ENCODE measurements around the gene CABCOCO1. TPM values are rescaled to one million over a fixed set of nuclear protein-coding genes. Genes with fewer than 3 reads are reported as not detected.

The CABCOCO1 gene
- polyA plus RNA-seq, 1 donor: 1.8 TPM

- H3K27ac ChIP-seq (ENCODE audit: low read length): peak overlapping the region; percentile 15
These were observed 131.3 kb downstream of the CABCOCO1 start for GRCh38 chr10:61793760-61794703.

GRCh38 chr10:61795147-61795546 is 132.4 kb downstream of the CABCOCO1 start:
- H3K9me3 ChIP-seq (ENCODE audit: control insufficient read depth, low read depth, low read length): no peaks in the 10 kb centered on the region
- no peak for DNase-seq
- no peaks in the 10 kb centered on the region for H3K27me3 ChIP-seq (ENCODE audit: control insufficient read depth, insufficient read depth, low read length)
- H3K27ac ChIP-seq (ENCODE audit: low read length): no peak overlapping the region
- WGBS (ENCODE audit: insufficient coverage, low lambda C conversion rate): 100% methylated on average over 2 of the region's 2 CpGs
- no peaks in the 10 kb centered on the region for H3K36me3 ChIP-seq (ENCODE audit: control insufficient read depth, insufficient read depth, low read length)
- no peak overlapping the region for H3K4me3 ChIP-seq (ENCODE audit: low read length)
- H3K4me1 ChIP-seq (ENCODE audit: control insufficient read depth, insufficient read depth, low read length): no peaks in the 10 kb centered on the region

More at GRCh38 chr10:61793760-61794703, 131.3 kb downstream of the CABCOCO1 start:
- H3K4me1 ChIP-seq (ENCODE audit: control insufficient read depth, insufficient read depth, low read length): no peaks in the 10 kb centered on the region
- DNase-seq: peak in 1 of 2 donors; percentile 31
- H3K9me3 ChIP-seq (ENCODE audit: control insufficient read depth, low read depth, low read length): no peaks in the 10 kb centered on the region
- no peaks in the 10 kb centered on the region for H3K36me3 ChIP-seq (ENCODE audit: control insufficient read depth, insufficient read depth, low read length)
- no CpG with 5 or more reads among the region's 5 CpGs for WGBS (ENCODE audit: insufficient coverage, low lambda C conversion rate)
- H3K4me3 ChIP-seq (ENCODE audit: low read length): no peak overlapping the region
- H3K27me3 ChIP-seq (ENCODE audit: control insufficient read depth, insufficient read depth, low read length): no peaks in the 10 kb centered on the region

DNA sequence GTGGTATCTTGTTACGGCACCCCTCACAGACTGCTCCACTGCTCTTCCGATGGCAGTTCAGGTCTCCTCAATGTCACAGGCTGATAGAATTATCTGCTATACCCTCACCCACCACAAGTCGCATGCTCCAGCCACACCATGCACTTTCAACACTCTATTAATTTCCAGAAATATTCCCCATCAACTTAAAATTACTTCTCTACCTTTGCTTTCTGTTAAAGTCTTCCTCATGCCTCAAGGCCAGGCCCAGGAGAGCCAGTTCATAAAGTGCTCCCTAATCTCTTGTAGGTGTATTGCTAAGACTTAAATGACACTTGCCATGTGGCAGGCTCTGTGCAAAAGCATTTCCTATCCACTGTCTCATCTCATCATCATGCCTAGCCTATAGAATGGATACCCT is 132.8 kb downstream of the CABCOCO1 start:
- H3K27ac ChIP-seq (ENCODE audit: low read length): no peak overlapping the region
- no peaks in the 10 kb centered on the region for H3K27me3 ChIP-seq (ENCODE audit: control insufficient read depth, insufficient read depth, low read length)
- H3K4me1 ChIP-seq (ENCODE audit: control insufficient read depth, insufficient read depth, low read length): no peaks in the 10 kb centered on the region
- DNase-seq: no peak
- no peak overlapping the region for H3K4me3 ChIP-seq (ENCODE audit: low read length)
- H3K36me3 ChIP-seq (ENCODE audit: control insufficient read depth, insufficient read depth, low read length): no peaks in the 10 kb centered on the region
- WGBS (ENCODE audit: insufficient coverage, low lambda C conversion rate): no CpG with 5 or more reads among the region's 3 CpGs
- no peaks in the 10 kb centered on the region for H3K9me3 ChIP-seq (ENCODE audit: control insufficient read depth, low read depth, low read length)

GRCh38 chr10:61796785-61797184 is 134.1 kb downstream of the CABCOCO1 start:
- H3K4me1 ChIP-seq (ENCODE audit: control insufficient read depth, insufficient read depth, low read length): no peaks in the 10 kb centered on the region
- DNase-seq: no peak
- WGBS (ENCODE audit: insufficient coverage, low lambda C conversion rate): no CpG with 5 or more reads among the region's 1 CpG
- no peaks in the 10 kb centered on the region for H3K27me3 ChIP-seq (ENCODE audit: control insufficient read depth, insufficient read depth, low read length)
- no peak overlapping the region for H3K27ac ChIP-seq (ENCODE audit: low read length)
- H3K4me3 ChIP-seq (ENCODE audit: low read length): no peak overlapping the region
- no peaks in the 10 kb centered on the region for H3K9me3 ChIP-seq (ENCODE audit: control insufficient read depth, low read depth, low read length)
- no peaks in the 10 kb centered on the region for H3K36me3 ChIP-seq (ENCODE audit: control insufficient read depth, insufficient read depth, low read length)

- H3K36me3 ChIP-seq (ENCODE audit: control insufficient read depth, insufficient read depth, low read length): no peaks in the 10 kb centered on the region
- WGBS (ENCODE audit: insufficient coverage, low lambda C conversion rate): 95% methylated on average over 7 of the region's 17 CpGs
These were observed 134.8 kb downstream of the CABCOCO1 start for GRCh38 chr10:61797304-61798153.

GRCh38 chr10:61798713-61799112 is 136.0 kb downstream of the CABCOCO1 start:
- Histone ChIP-seq H3K27me3 (ENCODE audit: control insufficient read depth, insufficient read depth, low read length) (no peaks in the 10 kb centered on the region), H3K9me3 (ENCODE audit: control insufficient read depth, low read depth, low read length) (no peaks in the 10 kb centered on the region), H3K4me1 (ENCODE audit: control insufficient read depth, insufficient read depth, low read length) (no peaks in the 10 kb centered on the region), H3K4me3 (ENCODE audit: low read length) (no peak overlapping the region), H3K36me3 (ENCODE audit: control insufficient read depth, insufficient read depth, low read length) (no peaks in the 10 kb centered on the region), H3K27ac (ENCODE audit: low read length) (no peak overlapping the region)
- DNase-seq: no peak

More at GRCh38 chr10:61797304-61798153, 134.8 kb downstream of the CABCOCO1 start:
- Histone ChIP-seq H3K4me1 (ENCODE audit: control insufficient read depth, insufficient read depth, low read length) (no peaks in the 10 kb centered on the region), H3K9me3 (ENCODE audit: control insufficient read depth, low read depth, low read length) (no peaks in the 10 kb centered on the region), H3K27me3 (ENCODE audit: control insufficient read depth, insufficient read depth, low read length) (no peaks in the 10 kb centered on the region), H3K27ac (ENCODE audit: low read length) (no peak overlapping the region), H3K4me3 (ENCODE audit: low read length) (no peak overlapping the region)
- no peak for DNase-seq

GRCh38 chr10:61801484-61801883 is 138.8 kb downstream of the CABCOCO1 start:
- Histone ChIP-seq H3K27ac (ENCODE audit: low read length) (no peak overlapping the region), H3K27me3 (ENCODE audit: control insufficient read depth, insufficient read depth, low read length) (no peaks in the 10 kb centered on the region), H3K4me3 (ENCODE audit: low read length) (no peak overlapping the region), H3K4me1 (ENCODE audit: control insufficient read depth, insufficient read depth, low read length) (no peaks in the 10 kb centered on the region), H3K36me3 (ENCODE audit: control insufficient read depth, insufficient read depth, low read length) (no peaks in the 10 kb centered on the region), H3K9me3 (ENCODE audit: control insufficient read depth, low read depth, low read length) (no peaks in the 10 kb centered on the region)
- no peak for DNase-seq
- 91% methylated on average over 1 of the region's 5 CpGs for WGBS (ENCODE audit: insufficient coverage, low lambda C conversion rate)

DNA sequence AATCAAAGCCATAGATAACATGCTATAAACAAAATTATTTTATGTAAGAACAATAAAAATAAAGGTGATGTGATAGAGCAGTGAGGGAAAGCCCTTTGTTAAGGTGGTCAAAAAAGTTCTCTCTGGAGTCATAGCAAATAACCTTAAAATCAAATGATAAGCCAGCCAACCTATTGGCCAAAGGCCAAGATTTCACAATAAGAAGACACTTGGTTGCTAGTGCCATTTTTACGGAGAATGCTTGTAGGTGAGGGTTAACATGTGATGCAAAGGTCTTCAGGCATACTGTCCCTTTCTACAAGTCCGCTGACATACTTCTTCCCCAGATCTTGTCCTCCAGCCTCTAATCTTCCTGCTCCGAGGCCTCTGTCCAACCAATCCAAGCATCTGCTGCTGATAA is 140.5 kb downstream of the CABCOCO1 start:
- DNase-seq: no peak
- no peaks in the 10 kb centered on the region for H3K4me1 ChIP-seq (ENCODE audit: control insufficient read depth, insufficient read depth, low read length)
- no peaks in the 10 kb centered on the region for H3K9me3 ChIP-seq (ENCODE audit: control insufficient read depth, low read depth, low read length)
- H3K27ac ChIP-seq (ENCODE audit: low read length): no peak overlapping the region
- no peaks in the 10 kb centered on the region for H3K36me3 ChIP-seq (ENCODE audit: control insufficient read depth, insufficient read depth, low read length)
- H3K27me3 ChIP-seq (ENCODE audit: control insufficient read depth, insufficient read depth, low read length): no peaks in the 10 kb centered on the region
- no CpG with 5 or more reads among the region's 3 CpGs for WGBS (ENCODE audit: insufficient coverage, low lambda C conversion rate)
- no peak overlapping the region for H3K4me3 ChIP-seq (ENCODE audit: low read length)

- H3K27me3 ChIP-seq (ENCODE audit: control insufficient read depth, insufficient read depth, low read length): no peaks in the 10 kb centered on the region
- H3K36me3 ChIP-seq (ENCODE audit: control insufficient read depth, insufficient read depth, low read length): no peaks in the 10 kb centered on the region
- no peak overlapping the region for H3K4me3 ChIP-seq (ENCODE audit: low read length)
- no peak for DNase-seq
- H3K9me3 ChIP-seq (ENCODE audit: control insufficient read depth, low read depth, low read length): no peaks in the 10 kb centered on the region
- WGBS (ENCODE audit: insufficient coverage, low lambda C conversion rate): 100% methylated on average over 1 of the region's 1 CpG
- no peaks in the 10 kb centered on the region for H3K4me1 ChIP-seq (ENCODE audit: control insufficient read depth, insufficient read depth, low read length)
- no peak overlapping the region for H3K27ac ChIP-seq (ENCODE audit: low read length)
These were observed 141.7 kb downstream of the CABCOCO1 start for GRCh38 chr10:61804414-61804813.

DNA sequence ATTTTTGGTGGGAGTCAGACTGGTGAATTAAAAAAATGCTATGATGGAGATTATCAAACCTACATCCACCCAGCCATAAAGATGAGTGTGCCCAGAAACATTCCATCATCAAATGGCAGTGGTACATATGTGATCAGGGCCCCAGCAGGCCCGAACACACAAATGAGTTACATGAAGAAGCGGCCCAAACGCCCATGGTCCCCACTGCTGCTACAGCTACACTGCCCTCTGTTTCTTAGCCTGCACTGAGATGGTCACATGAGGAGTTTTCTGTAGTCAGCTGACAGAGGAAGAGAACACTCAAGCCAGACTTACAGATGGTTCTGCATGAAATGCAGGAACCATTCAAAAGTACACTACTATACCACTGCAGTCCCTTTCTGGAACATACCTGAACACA is 142.4 kb downstream of the CABCOCO1 start:
- no peak for DNase-seq
- WGBS (ENCODE audit: insufficient coverage, low lambda C conversion rate): no CpG with 5 or more reads among the region's 3 CpGs
- Histone ChIP-seq H3K36me3 (ENCODE audit: control insufficient read depth, insufficient read depth, low read length) (no peaks in the 10 kb centered on the region), H3K27me3 (ENCODE audit: control insufficient read depth, insufficient read depth, low read length) (no peaks in the 10 kb centered on the region), H3K27ac (ENCODE audit: low read length) (no peak overlapping the region), H3K9me3 (ENCODE audit: control insufficient read depth, low read depth, low read length) (no peaks in the 10 kb centered on the region), H3K4me1 (ENCODE audit: control insufficient read depth, insufficient read depth, low read length) (no peaks in the 10 kb centered on the region), H3K4me3 (ENCODE audit: low read length) (no peak overlapping the region)
